ENCODE measurements around the gene SLC38A3. TPM values are rescaled to one million over a fixed set of nuclear protein-coding genes. Genes with fewer than 3 reads are reported as not detected.
"Not testable (repeated sequence)": the region's sequence is repeated elsewhere in the genome, so short reads cannot be mapped to it uniquely, and the experiment has no call there.

Gene SLC38A3
- total and polyA plus RNA-seq, 2 donors from 2014 or later = 1.6 to 4.2 TPM

- Histone ChIP-seq H3K27ac (ENCODE audit: low read depth in 2 of 2, low read length in 2 of 2) (no peak overlapping the region), H3K9me3 (ENCODE audit: control insufficient read depth in 2 of 3, insufficient read depth in 1 of 3, low read length in 3 of 3) (no peaks in the 10 kb centered on the region), H3K9ac (ENCODE audit: low read length in 3 of 3) (no peak overlapping the region), H3K36me3 (ENCODE audit: control insufficient read depth in 2 of 3, insufficient read depth in 3 of 3, low read length in 3 of 3) (no peaks in the 10 kb centered on the region), H3K27me3 (ENCODE audit: control insufficient read depth, insufficient read depth, low read length) (no peaks in the 10 kb centered on the region), H3K4me1 (ENCODE audit: control insufficient read depth in 2 of 3, insufficient read depth in 2 of 3, low read depth in 1 of 3, low read length in 3 of 3) (peaks cover 0 to 7% (median 0%) of the 10 kb centered on the region in 3 donors), H3K4me3 (ENCODE audit: low read length in 3 of 3) (no peak overlapping the region)
- intact Hi-C loops (cut with DNase I) = no loop called here
- FAIRE-seq = no peak
- no peak for TF ChIP-seq CTCF (IDR thresholded peaks at IDR 0.05; ENCODE audit: borderline replicate concordance, extremely low read depth, insufficient read depth)
- DNase-seq = no peak
These were observed 3.7 kb downstream of the SLC38A3 start for GRCh38 chr3:50208677-50209344.

- no peaks in the 10 kb centered on the region for H3K36me3 ChIP-seq (ENCODE audit: control insufficient read depth in 2 of 3, insufficient read depth in 3 of 3, low read length in 3 of 3)
These were observed 5.1 kb downstream of the SLC38A3 start for GRCh38 chr3:50210176-50210509.

GRCh38 chr3:50210510-50211367 is 5.7 kb downstream of the SLC38A3 start:
- TF ChIP-seq CTCF (IDR thresholded peaks at IDR 0.05; ENCODE audit: borderline replicate concordance, extremely low read depth, insufficient read depth) = no peak
- H3K27ac ChIP-seq (ENCODE audit: low read depth in 2 of 2, low read length in 2 of 2) = no peak overlapping the region
- H3K36me3 ChIP-seq (ENCODE audit: control insufficient read depth in 2 of 3, insufficient read depth in 3 of 3, low read length in 3 of 3) = no peaks in the 10 kb centered on the region
- H3K4me3 ChIP-seq (ENCODE audit: low read length in 3 of 3) = no peak overlapping the region
- H3K9me3 ChIP-seq (ENCODE audit: control insufficient read depth in 2 of 3, insufficient read depth in 1 of 3, low read length in 3 of 3) = no peaks in the 10 kb centered on the region
- DNase-seq (no peak), FAIRE-seq (no peak)
- no peaks in the 10 kb centered on the region for H3K27me3 ChIP-seq (ENCODE audit: control insufficient read depth, insufficient read depth, low read length)
- no peak overlapping the region for H3K9ac ChIP-seq (ENCODE audit: low read length in 3 of 3)
- intact Hi-C loops (cut with DNase I) = no loop called here
- no peaks in the 10 kb centered on the region for H3K4me1 ChIP-seq (ENCODE audit: control insufficient read depth in 2 of 3, insufficient read depth in 2 of 3, low read depth in 1 of 3, low read length in 3 of 3)

More at GRCh38 chr3:50210176-50210509, 5.1 kb downstream of the SLC38A3 start:
- intact Hi-C loops (cut with DNase I) = no loop called here
- TF ChIP-seq CTCF (IDR thresholded peaks at IDR 0.05; ENCODE audit: borderline replicate concordance, extremely low read depth, insufficient read depth) = no peak
- H3K9me3 ChIP-seq (ENCODE audit: control insufficient read depth in 2 of 3, insufficient read depth in 1 of 3, low read length in 3 of 3) = no peaks in the 10 kb centered on the region
- peaks cover 0 to 5% (median 0%) of the 10 kb centered on the region in 3 donors for H3K4me1 ChIP-seq (ENCODE audit: control insufficient read depth in 2 of 3, insufficient read depth in 2 of 3, low read depth in 1 of 3, low read length in 3 of 3)
- H3K27ac ChIP-seq (ENCODE audit: low read depth in 2 of 2, low read length in 2 of 2) = no peak overlapping the region
- no peak overlapping the region for H3K9ac ChIP-seq (ENCODE audit: low read length in 3 of 3)
- no peaks in the 10 kb centered on the region for H3K27me3 ChIP-seq (ENCODE audit: control insufficient read depth, insufficient read depth, low read length)
- FAIRE-seq (no peak), DNase-seq (no peak)
- H3K4me3 ChIP-seq (ENCODE audit: low read length in 3 of 3) = no peak overlapping the region

- H3K4me1 ChIP-seq (ENCODE audit: control insufficient read depth in 2 of 3, insufficient read depth in 2 of 3, low read depth in 1 of 3, low read length in 3 of 3); H3K27me3 ChIP-seq (ENCODE audit: control insufficient read depth, insufficient read depth, low read length); H3K9me3 ChIP-seq (ENCODE audit: control insufficient read depth in 2 of 3, insufficient read depth in 1 of 3, low read length in 3 of 3); H3K9ac ChIP-seq (ENCODE audit: low read length in 3 of 3); H3K27ac ChIP-seq (ENCODE audit: low read depth in 2 of 2, low read length in 2 of 2); H3K36me3 ChIP-seq (ENCODE audit: control insufficient read depth in 2 of 3, insufficient read depth in 3 of 3, low read length in 3 of 3); DNase-seq; intact Hi-C loops (cut with DNase I); FAIRE-seq; H3K4me3 ChIP-seq (ENCODE audit: low read length in 3 of 3): not testable (repeated sequence)
These were observed 6.3 kb downstream of the SLC38A3 start for GRCh38 chr3:50211368-50211717.
